ENCODE data around the gene DKC1. TPM values are rescaled to one million over a fixed set of nuclear protein-coding genes. Genes with fewer than 3 reads are reported as not detected.

The DKC1 gene
- total and polyA plus RNA-seq, 2 of the 13 experiments (the other 11 are each of a cell fraction or from before 2014, with no cell fraction given) = 61.6 to 102 TPM

- in situ Hi-C loops (cut with HindIII; ENCODE audit: extremely low pct_ligation_motif_present, low pct_unique_long_range_greater_than_20kb) (no loop called here), intact Hi-C loops (cut with micrococcal nuclease; ENCODE audit: unreplicated experiment) (no loop called here)
- no peak for TF ChIP-seq NR2F2 (IDR thresholded peaks at IDR 0.05; ENCODE audit: borderline replicate concordance, low read depth)
- TF ChIP-seq, protein P1, sequence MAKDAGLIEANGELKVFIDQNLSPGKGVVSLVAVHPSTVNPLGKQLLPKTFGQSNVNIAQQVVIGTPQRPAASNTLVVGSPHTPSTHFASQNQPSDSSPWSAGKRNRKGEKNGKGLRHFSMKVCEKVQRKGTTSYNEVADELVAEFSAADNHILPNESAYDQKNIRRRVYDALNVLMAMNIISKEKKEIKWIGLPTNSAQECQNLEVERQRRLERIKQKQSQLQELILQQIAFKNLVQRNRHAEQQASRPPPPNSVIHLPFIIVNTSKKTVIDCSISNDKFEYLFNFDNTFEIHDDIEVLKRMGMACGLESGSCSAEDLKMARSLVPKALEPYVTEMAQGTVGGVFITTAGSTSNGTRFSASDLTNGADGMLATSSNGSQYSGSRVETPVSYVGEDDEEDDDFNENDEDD (CRISPR knock-in tag; IDR thresholded peaks at IDR 0.05; ENCODE audit: borderline replicate concordance) = no peak
- TF ChIP-seq ZBTB21 (CRISPR knock-in tag; IDR thresholded peaks at IDR 0.05) = no peak
- TF ChIP-seq RBAK (CRISPR knock-in tag; IDR thresholded peaks at IDR 0.05) = no peak
- TF ChIP-seq MAZ (IDR thresholded peaks at IDR 0.05; ENCODE audit: borderline replicate concordance, low read depth, low read length) = no peak
- TF ChIP-seq MAZ (CRISPR knock-in tag; IDR thresholded peaks at IDR 0.05; ENCODE audit: low read depth) = no peak
- TF ChIP-seq RBM39 (IDR thresholded peaks at IDR 0.05; ENCODE audit: low read depth, low read length, poor library complexity, severe bottlenecking) = no peak
- TF ChIP-seq POLR2A (IDR thresholded peaks at IDR 0.05; ENCODE audit: insufficient read depth in 1 of 2, low read depth in 2 of 2, low read length in 2 of 2) = no peak
- TF ChIP-seq SNAI1 (CRISPR knock-in tag; IDR thresholded peaks at IDR 0.05; ENCODE audit: borderline replicate concordance) = no peak
- TF ChIP-seq ZNF816 (CRISPR knock-in tag; IDR thresholded peaks at IDR 0.05; ENCODE audit: borderline replicate concordance) = no peak
- TF ChIP-seq, protein P2, sequence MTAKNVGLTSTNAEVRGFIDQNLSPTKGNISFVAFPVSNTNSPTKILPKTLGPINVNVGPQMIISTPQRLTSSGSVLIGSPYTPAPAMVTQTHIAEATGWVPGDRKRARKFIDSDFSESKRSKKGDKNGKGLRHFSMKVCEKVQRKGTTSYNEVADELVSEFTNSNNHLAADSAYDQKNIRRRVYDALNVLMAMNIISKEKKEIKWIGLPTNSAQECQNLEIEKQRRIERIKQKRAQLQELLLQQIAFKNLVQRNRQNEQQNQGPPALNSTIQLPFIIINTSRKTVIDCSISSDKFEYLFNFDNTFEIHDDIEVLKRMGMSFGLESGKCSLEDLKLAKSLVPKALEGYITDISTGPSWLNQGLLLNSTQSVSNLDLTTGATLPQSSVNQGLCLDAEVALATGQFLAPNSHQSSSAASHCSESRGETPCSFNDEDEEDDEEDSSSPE (CRISPR knock-in tag; IDR thresholded peaks at IDR 0.05) = no peak
- TF ChIP-seq, protein P3, sequence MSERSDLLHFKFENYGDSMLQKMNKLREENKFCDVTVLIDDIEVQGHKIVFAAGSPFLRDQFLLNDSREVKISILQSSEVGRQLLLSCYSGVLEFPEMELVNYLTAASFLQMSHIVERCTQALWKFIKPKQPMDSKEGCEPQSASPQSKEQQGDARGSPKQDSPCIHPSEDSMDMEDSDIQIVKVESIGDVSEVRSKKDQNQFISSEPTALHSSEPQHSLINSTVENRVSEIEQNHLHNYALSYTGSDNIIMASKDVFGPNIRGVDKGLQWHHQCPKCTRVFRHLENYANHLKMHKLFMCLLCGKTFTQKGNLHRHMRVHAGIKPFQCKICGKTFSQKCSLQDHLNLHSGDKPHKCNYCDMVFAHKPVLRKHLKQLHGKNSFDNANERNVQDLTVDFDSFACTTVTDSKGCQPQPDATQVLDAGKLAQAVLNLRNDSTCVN (CRISPR knock-in tag; IDR thresholded peaks at IDR 0.05; ENCODE audit: borderline replicate concordance) = no peak
- TF ChIP-seq CBFB (CRISPR knock-in tag; IDR thresholded peaks at IDR 0.05) = no peak
- no peak for TF ChIP-seq ZSCAN9 (CRISPR knock-in tag; IDR thresholded peaks at IDR 0.05; ENCODE audit: borderline replicate concordance)
- TF ChIP-seq TARDBP (CRISPR knock-in tag; IDR thresholded peaks at IDR 0.05) = no peak
- no peak for TF ChIP-seq THAP11 (CRISPR knock-in tag; IDR thresholded peaks at IDR 0.05)
- no TSS peak for BruUV-seq (replicated peaks)
- Histone ChIP-seq H4K20me1 (ENCODE audit: insufficient read depth, low read length) (no peaks in the 10 kb centered on the region), H3K4me1 (ENCODE audit: insufficient read depth, low read length) (no peaks in the 10 kb centered on the region), H3K79me2 (ENCODE audit: insufficient read depth, low read length) (no peaks in the 10 kb centered on the region), H3K9ac (ENCODE audit: insufficient read depth, low read depth, low read length) (no peak overlapping the region), H3K36me3 (replicated peaks in 1 of 2; ENCODE audit: control insufficient read depth in 1 of 2, insufficient read depth in 2 of 2, low read length in 2 of 2) (no peaks in the 10 kb centered on the region), H3K4me2 (ENCODE audit: low read depth, low read length) (no peak overlapping the region), H3K27ac (ENCODE audit: extremely low read length, insufficient read depth, low read length) (no peak overlapping the region), H3K4me3 (replicated peaks in 1 of 3; ENCODE audit: insufficient read depth in 1 of 3, low read depth in 2 of 3, low read length in 3 of 3) (no peak overlapping the region), H3K9me3 (ENCODE audit: low read length) (no peaks in the 10 kb centered on the region), H2AFZ (ENCODE audit: low read length) (no peak overlapping the region), H3K27me3 (ENCODE audit: control insufficient read depth in 1 of 2, insufficient read depth in 2 of 2, low read length in 2 of 2) (no peaks in the 10 kb centered on the region; a peak in 1 of 5 replicates)
- 3% methylated on average over 2 of the region's 2 CpGs for WGBS (ENCODE audit: low lambda C conversion rate)
- ATAC-seq = no peak
- FAIRE-seq = no peak
- DNase-seq (ENCODE audit: low spot score) = no peak
- ChIA-PET POLR2A (no interaction called here), CTCF (ENCODE audit: low intra/inter-chr PET ratio, low total read pairs) (no interaction called here)
Observed at GRCh38 chrX:154739952-154740465, 22.7 kb upstream of the DKC1 start.

All from HepG2 (cell line).